Regular cardiac myocyte (primary cell): ENCODE data around the gene FBXL5. TPM values are rescaled to one million over a fixed set of nuclear protein-coding genes. Genes with fewer than 3 reads are reported as not detected.

Experiments
- total RNA-seq: library from RNA; depleted of rRNA; stranded (reverse); fragments of >200 nt; gene quantifications from 2 replicates; pipeline ENCODE4 v1.2.3, GENCODE V29; 2014

Gene FBXL5, protein sequence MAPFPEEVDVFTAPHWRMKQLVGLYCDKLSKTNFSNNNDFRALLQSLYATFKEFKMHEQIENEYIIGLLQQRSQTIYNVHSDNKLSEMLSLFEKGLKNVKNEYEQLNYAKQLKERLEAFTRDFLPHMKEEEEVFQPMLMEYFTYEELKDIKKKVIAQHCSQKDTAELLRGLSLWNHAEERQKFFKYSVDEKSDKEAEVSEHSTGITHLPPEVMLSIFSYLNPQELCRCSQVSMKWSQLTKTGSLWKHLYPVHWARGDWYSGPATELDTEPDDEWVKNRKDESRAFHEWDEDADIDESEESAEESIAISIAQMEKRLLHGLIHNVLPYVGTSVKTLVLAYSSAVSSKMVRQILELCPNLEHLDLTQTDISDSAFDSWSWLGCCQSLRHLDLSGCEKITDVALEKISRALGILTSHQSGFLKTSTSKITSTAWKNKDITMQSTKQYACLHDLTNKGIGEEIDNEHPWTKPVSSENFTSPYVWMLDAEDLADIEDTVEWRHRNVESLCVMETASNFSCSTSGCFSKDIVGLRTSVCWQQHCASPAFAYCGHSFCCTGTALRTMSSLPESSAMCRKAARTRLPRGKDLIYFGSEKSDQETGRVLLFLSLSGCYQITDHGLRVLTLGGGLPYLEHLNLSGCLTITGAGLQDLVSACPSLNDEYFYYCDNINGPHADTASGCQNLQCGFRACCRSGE
- 103 and 336 TPM in 2 replicates for total RNA-seq

DNA sequence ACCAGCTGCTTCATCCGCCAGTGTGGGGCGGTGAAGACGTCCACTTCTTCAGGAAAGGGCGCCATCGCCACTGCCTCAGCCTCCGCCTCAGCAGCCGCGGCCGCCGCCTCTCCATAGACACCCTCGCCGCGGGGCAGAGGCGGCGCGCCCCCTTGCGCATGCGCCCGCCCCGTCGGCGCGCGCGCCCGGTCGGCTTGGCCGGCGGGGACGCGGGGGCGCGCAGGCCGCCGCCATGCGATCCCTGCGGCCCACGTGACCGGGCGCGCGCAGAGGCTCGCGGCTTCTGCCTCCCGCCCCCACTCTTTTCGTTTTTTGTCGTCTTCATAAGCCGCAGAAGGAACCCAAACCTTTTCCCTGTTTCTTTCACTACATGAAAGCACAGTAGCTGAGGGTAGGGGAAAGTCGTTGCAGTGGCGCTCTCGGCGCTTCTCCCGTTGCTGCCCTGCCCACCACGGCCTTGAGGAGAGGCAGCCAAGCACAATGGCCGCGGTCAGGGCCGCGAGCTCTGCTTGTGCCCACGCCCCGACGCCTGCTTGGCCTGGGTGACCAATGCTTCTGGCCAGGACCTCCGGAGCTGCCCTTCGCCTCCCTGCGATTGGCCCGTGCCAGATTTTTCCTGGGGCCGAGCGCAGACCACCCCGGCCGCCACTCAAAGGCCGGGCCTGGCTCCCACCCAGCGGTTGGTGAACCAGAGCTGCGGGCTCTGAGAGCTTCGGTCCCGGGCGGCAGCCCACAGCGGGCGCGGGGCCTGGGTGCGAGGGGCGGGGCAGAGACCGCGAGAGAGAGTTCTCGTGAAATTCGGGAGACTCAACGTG, at the start of gene FBXL5:
FBXL5 (minus strand) TSS at position 135 of the 815 bp plus-strand sequence; CDS start at position 65, 70 bp downstream.

DNA sequence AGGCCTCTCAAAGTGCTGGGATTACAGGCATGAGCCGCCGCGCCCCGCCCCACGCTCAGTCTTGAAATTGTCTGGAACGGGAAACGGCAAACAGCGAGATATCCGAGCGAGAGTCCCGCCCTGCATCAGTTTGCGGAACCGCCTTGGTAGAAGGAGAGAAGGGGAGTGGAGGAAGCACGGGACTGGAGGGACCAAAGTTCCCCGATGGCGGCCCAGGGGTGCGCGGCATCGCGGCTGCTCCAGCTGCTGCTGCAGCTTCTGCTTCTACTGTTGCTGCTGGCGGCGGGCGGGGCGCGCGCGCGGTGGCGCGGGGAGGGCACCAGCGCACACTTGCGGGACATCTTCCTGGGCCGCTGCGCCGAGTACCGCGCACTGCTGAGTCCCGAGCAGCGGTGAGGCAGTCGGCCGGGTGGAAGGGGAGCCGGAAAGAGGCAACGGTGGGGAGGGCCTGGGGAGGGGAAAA, 47.8 kb upstream of the FBXL5 start, which contains the start of gene BST1:
BST1 (plus strand) TSS at position 125 of the 463 bp plus-strand sequence; CDS start at position 205, 80 bp downstream.

DNA sequence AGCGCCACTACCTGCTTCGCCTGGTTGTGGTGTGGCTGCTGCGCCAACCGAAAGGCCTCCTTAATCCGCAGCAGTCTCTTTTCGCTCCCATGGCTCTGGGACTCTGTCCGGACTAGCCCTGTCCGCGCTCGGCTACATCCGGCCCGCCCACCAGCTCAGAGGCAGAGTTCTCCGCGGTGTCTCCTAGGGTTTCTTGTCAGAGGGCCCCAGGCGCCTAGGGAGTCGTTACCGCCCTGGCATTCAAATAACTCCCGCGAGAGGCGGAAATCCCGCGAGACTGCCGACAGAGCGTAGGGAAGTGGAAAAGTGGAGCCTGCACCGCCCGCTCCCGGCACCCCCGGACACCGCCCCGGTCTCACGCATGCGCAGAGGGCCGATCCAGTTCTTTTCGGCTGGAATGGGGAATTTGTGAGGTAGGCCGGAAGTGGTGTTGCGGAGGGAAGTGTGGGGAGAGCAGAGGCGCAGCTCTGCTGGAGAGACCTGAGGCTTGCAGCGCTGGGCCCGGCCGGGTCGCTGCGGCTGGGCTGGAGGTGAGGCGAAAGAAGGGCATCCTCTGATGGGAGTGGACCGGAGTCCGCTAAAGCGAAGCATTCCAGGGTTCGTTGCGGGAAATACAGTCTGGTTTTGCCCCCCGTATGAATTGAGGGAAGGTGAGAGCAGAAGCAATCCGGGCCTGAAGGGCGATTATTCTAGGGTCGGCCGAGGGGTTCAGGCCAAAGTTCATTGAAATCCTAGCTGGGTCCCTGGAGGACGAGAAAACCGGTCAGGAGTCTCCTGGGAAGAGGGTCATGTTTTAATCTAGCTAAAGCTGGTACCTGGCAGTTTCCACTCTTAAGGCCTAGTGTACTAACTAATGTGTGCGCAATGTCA, 26.4 kb upstream of the FBXL5 start, which contains the start of gene FAM200B:
FAM200B (plus strand) TSS at position 456 of the 870 bp plus-strand sequence. CDS start 5,151 bp downstream, outside the sequence.

Other genes starting within 250 kb of the FBXL5 start
- 0.58 and 1.4 TPM in 2 replicates for gene C1QTNF7, start 227.3 kb downstream of the FBXL5 start, total RNA-seq
- 13.4 and 17.8 TPM in 2 replicates for gene CC2D2A, start 185.5 kb downstream of the FBXL5 start, total RNA-seq
- 24.5 and 42.0 TPM in 2 replicates for gene FAM200B, start 26.5 kb upstream of the FBXL5 start, total RNA-seq
- 6.7 and 39.5 TPM in 2 replicates for gene BST1, start 47.7 kb upstream of the FBXL5 start, total RNA-seq
- under 0.01 and 0.19 TPM in 2 replicates for gene CD38, start 123.0 kb upstream of the FBXL5 start, total RNA-seq